ENCODE measurements around the gene ISX. TPM values are rescaled to one million over a fixed set of nuclear protein-coding genes. Genes with fewer than 3 reads are reported as not detected.
A peak's percentile ranks its signal among the peaks of the same experiment; 100 is the strongest.

ISX gene
- total RNA-seq, 3 donors from 2014 or later = 35.3 to 104 (median 50.3) TPM

- Histone ChIP-seq H3K36me3 (ENCODE audit: low read depth) (no peaks in the 10 kb centered on the region), H3K9me3 (no peaks in the 10 kb centered on the region), H3K4me3 (no peak overlapping the region), H3K4me1 (ENCODE audit: low read depth) (no peaks in the 10 kb centered on the region)
- TF ChIP-seq CTCF (IDR thresholded peaks at IDR 0.05) = no peak
- ATAC-seq (no peak), DNase-seq (no peak)
- intact Hi-C loops (cut with DNase I, micrococcal nuclease) = loop anchor here in 1 of 2 donors (10.0 kb wide), 1 partner anchor 620 kb away; no protein-coding TSS in a partner anchor
Measured at GRCh38 chr22:35034963-35035362, 31.0 kb upstream of the ISX start.

GRCh38 chr22:35037089-35037488 lies 28.9 kb upstream of the ISX start:
- no peak overlapping the region for H3K4me3 ChIP-seq
- no peaks in the 10 kb centered on the region for H3K9me3 ChIP-seq
- intact Hi-C loops (cut with DNase I, micrococcal nuclease) = loop anchor here in 1 of 2 donors (10.0 kb wide), 1 partner anchor 622 kb away; no protein-coding TSS in a partner anchor
- H3K4me1 ChIP-seq (ENCODE audit: low read depth) = no peaks in the 10 kb centered on the region
- no peak for TF ChIP-seq CTCF (IDR thresholded peaks at IDR 0.05)
- DNase-seq (no peak), ATAC-seq (peak; percentile 41)
- H3K36me3 ChIP-seq (ENCODE audit: low read depth) = no peaks in the 10 kb centered on the region

GRCh38 chr22:35039625-35040024 lies 26.3 kb upstream of the ISX start:
- DNase-seq (no peak), ATAC-seq (peak; percentile 49)
- TF ChIP-seq CTCF (IDR thresholded peaks at IDR 0.05) = no peak
- Histone ChIP-seq H3K4me1 (ENCODE audit: low read depth) (peaks cover 4% of the 10 kb centered on the region), H3K36me3 (ENCODE audit: low read depth) (no peaks in the 10 kb centered on the region), H3K9me3 (no peaks in the 10 kb centered on the region), H3K4me3 (no peak overlapping the region)
- intact Hi-C loops (cut with DNase I, micrococcal nuclease) = loop anchor here in 1 of 2 donors (10.0 kb wide), 2 partner anchors 95 to 625 kb away; no protein-coding TSS in a partner anchor

GRCh38 chr22:35043252-35043933 lies 22.6 kb upstream of the ISX start:
- TF ChIP-seq CTCF (IDR thresholded peaks at IDR 0.05) = peak; percentile 26
- intact Hi-C loops (cut with DNase I, micrococcal nuclease) = loop anchor here in 1 of 2 donors (10.0 kb wide), 1 partner anchor 91 kb away; no protein-coding TSS in a partner anchor
- H3K4me1 ChIP-seq (ENCODE audit: low read depth) = peaks cover 4% of the 10 kb centered on the region
- H3K9me3 ChIP-seq = no peaks in the 10 kb centered on the region
- no peaks in the 10 kb centered on the region for H3K36me3 ChIP-seq (ENCODE audit: low read depth)
- H3K4me3 ChIP-seq = no peak overlapping the region
- peak; percentile 68 for ATAC-seq
- DNase-seq = peak in 2 of 3 donors; percentile 68 to 75

- intact Hi-C loops (cut with DNase I, micrococcal nuclease) = loop anchor here in 1 of 2 donors (10.0 kb wide), 1 partner anchor 91 kb away; no protein-coding TSS in a partner anchor
Measured at GRCh38 chr22:35043934-35044319, 22.0 kb upstream of the ISX start.

More at GRCh38 chr22:35043934-35044319, 22.0 kb upstream of the ISX start:
- DNase-seq (no peak), ATAC-seq (peak; percentile 70)
- no peaks in the 10 kb centered on the region for H3K9me3 ChIP-seq
- no peak overlapping the region for H3K4me3 ChIP-seq
- H3K4me1 ChIP-seq (ENCODE audit: low read depth) = peaks cover 4% of the 10 kb centered on the region
- H3K36me3 ChIP-seq (ENCODE audit: low read depth) = no peaks in the 10 kb centered on the region
- no peak for TF ChIP-seq CTCF (IDR thresholded peaks at IDR 0.05)
